Stimulated activated naive CD8-positive, alpha-beta T cell treated with anti-CD3 and anti-CD28 coated beads, Interleukin-15, Interleukin-2, amounts not matched to agents 100 U/mL and 50 U/mL, for 24 hours (primary cell): ENCODE data around the gene ZNF101.

Experiments
- ATAC-seq: fragments of 150-1000 bp; cut with Tn5 transposase; one replicate; pipeline ENCODE4 v1.10.0; 2021
- DNase-seq: peaks from one replicate; pipeline ENCODE4 v3.0.0; 2021

The ZNF101 gene

GRCh38 chr19:19668230-19669012 is at the start of gene ZNF101:
Gene ZNF101, plus strand, starts transcription at chr19:19668839. Its CDS starts 125 bp downstream, at chr19:19668964.
- DNase-seq: peak; percentile 96
- peak; percentile 84 for ATAC-seq

GRCh38 chr19:19619181-19619848 is 49.3 kb upstream of the ZNF101 start:
- DNase-seq: no peak
- ATAC-seq: no peak

- no peak for DNase-seq
- no peak for ATAC-seq
These were observed 48.8 kb upstream of the ZNF101 start for GRCh38 chr19:19619849-19620210.

GRCh38 chr19:19623383-19623782 is 45.3 kb upstream of the ZNF101 start:
- DNase-seq: no peak

GRCh38 chr19:19624032-19624570 is 44.5 kb upstream of the ZNF101 start:
- no peak for DNase-seq

More at GRCh38 chr19:19623383-19623782, 45.3 kb upstream of the ZNF101 start:
- ATAC-seq: no peak

GRCh38 chr19:19626516-19627472 is 41.8 kb upstream of the ZNF101 start:
- DNase-seq: no peak
- ATAC-seq: no peak

More at GRCh38 chr19:19624032-19624570, 44.5 kb upstream of the ZNF101 start:
- no peak for ATAC-seq

- DNase-seq (peak; percentile 73), ATAC-seq (peak; percentile 65)
These were observed 40.8 kb upstream of the ZNF101 start, which contains the start of gene LPAR2 for GRCh38 chr19:19627621-19628500. Gene LPAR2, minus strand, starts transcription at chr19:19628220. Its CDS starts 945 bp downstream, at chr19:19627275.

GRCh38 chr19:19628501-19629134 is 40.0 kb upstream of the ZNF101 start:
- ATAC-seq: peak; percentile 48
- peak; percentile 55 for DNase-seq

- no peak for ATAC-seq
These were observed 38.6 kb upstream of the ZNF101 start for GRCh38 chr19:19630062-19630414.

GRCh38 chr19:19630426-19630825 is 38.2 kb upstream of the ZNF101 start:
- no peak for ATAC-seq
- DNase-seq: no peak

More at GRCh38 chr19:19630062-19630414, 38.6 kb upstream of the ZNF101 start:
- no peak for DNase-seq

- DNase-seq (no peak), ATAC-seq (no peak)
These were observed 37.3 kb upstream of the ZNF101 start for GRCh38 chr19:19631346-19631745.

GRCh38 chr19:19632661-19633060 is 36.0 kb upstream of the ZNF101 start:
- ATAC-seq: no peak
- DNase-seq: no peak

GRCh38 chr19:19633711-19634515 is 34.7 kb upstream of the ZNF101 start:
- ATAC-seq: no peak

GRCh38 chr19:19634516-19635312 is 33.9 kb upstream of the ZNF101 start:
- DNase-seq (no peak), ATAC-seq (no peak)

More at GRCh38 chr19:19633711-19634515, 34.7 kb upstream of the ZNF101 start:
- DNase-seq: no peak

- ATAC-seq (no peak), DNase-seq (no peak)
These were observed 33.3 kb upstream of the ZNF101 start for GRCh38 chr19:19635313-19635702.

GRCh38 chr19:19636573-19637185 is 32.0 kb upstream of the ZNF101 start:
- ATAC-seq (no peak), DNase-seq (no peak)

- ATAC-seq (no peak), DNase-seq (no peak)
These were observed 31.5 kb upstream of the ZNF101 start for GRCh38 chr19:19637186-19637522.

- DNase-seq (no peak), ATAC-seq (no peak)
These were observed 31.0 kb upstream of the ZNF101 start for GRCh38 chr19:19637523-19638251.
